Measurements from ENCODE around the gene SYP.
"Not testable (repeated sequence)": the region's sequence is repeated elsewhere in the genome, so short reads cannot be mapped to it uniquely, and the experiment has no call there.

The SYP gene

DNA sequence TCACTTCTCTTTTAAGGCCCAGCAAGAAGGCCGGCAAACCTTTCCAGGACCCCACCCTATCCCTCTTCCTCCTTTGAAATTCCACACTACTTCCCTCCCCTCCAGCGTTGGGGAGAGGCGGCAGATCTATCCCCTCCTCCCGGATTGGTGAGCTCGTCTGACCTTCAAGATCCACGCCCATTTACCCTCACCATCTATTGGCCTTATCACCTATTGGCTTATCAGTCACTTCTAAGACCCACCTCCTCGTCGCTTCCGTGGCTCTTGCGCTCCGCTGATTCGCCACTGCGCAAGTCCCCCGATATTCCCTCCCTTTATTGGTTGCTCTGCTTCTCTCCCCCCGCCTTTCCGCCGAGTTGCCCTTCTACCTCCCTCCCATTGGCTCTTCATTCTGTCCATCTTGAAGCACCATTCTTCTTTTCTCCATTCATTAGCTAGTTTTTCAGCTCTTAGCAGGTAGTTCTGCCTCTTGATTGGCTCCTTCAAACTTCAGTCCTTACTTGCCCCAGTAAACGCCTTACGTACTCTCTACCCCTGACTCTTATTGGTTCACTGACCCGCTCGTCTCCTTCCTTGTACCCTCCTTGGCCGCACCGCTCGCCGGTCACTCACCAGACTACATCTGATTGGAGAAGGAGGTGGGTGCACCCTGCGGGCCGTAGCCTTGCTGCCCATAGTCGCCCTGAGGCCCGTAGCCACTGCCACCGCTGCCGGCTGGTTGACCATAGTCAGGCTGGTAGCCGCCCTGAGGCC lies 9.0 kb downstream of the SYP start:
- peak in 2 of 4 experiments; percentile 56 to 69 for DNase-seq (ENCODE audit: low read depth in 4 of 4, low spot score in 1 of 4)

- DNase-seq (ENCODE audit: low read depth in 4 of 4, low spot score in 1 of 4): no peak
These were observed 10.4 kb downstream of the SYP start for GRCh38 chrX:49189606-49190005.

DNA sequence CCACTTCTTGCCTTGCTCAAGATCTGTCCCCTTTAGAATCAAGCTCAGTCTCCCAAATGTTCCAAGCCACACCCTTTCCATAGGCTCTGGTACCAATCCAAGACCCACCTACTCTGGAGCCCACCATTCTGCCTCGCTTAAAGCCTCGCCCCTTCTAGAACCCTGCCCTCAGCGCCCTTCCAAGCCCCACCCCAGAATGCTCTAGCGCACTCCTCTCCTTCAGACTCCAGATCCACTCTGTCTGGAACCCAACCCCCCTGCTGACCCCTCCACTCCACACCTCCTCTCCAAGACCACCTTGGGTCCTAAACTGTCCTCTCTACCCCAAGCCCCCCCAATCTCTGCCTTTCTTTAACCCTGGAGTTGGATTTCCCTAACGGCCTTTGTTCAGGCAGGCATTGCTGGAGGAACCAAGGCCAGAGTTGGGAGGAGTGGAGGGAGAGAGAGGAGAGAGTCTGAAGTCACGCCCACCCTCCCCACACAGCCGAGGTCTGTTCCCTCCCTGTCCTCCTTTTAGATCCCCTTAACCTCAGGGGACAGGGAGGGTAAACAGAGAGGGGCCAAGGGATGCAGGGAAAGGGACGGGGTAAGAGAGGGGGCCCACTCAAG lies 11.4 kb downstream of the SYP start:
- DNase-seq (ENCODE audit: low read depth in 4 of 4, low spot score in 1 of 4): no peak

GRCh38 chrX:49187526-49187925 lies 12.5 kb downstream of the SYP start:
- DNase-seq (ENCODE audit: low read depth in 4 of 4, low spot score in 1 of 4): no peak

DNA sequence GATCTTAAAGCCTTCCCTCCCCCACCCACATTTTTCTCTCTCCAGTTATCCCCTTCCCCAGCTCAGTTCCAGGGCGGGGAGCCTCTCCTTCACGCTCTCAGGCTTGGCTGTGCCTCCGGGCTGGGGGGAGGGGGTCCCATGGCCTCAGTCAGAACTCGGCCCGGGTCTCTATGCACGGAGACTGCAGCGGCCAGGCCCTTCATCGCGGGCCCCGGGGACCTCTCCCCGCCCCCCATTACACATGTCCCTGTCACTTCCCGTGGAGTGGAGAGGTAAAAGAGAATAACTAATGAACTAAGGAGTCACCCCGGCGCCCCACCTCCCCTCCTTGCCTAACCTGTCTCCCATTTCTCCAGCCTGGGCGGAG lies 13.0 kb downstream of the SYP start:
- no peak for DNase-seq (ENCODE audit: low read depth in 4 of 4, low spot score in 1 of 4)

GRCh38 chrX:49186125-49187027 lies 13.6 kb downstream of the SYP start, which contains the start of gene PRICKLE3:
Gene PRICKLE3 (minus strand): TSS chrX:49186373. CDS start chrX:49186297, 76 bp downstream.
- DNase-seq (ENCODE audit: low read depth in 4 of 4, low spot score in 1 of 4): peak in 2 of 4 experiments; percentile 53 to 75

GRCh38 chrX:49184294-49185281 lies 15.4 kb downstream of the SYP start:
- DNase-seq (ENCODE audit: low read depth in 4 of 4, low spot score in 1 of 4): no peak

DNA sequence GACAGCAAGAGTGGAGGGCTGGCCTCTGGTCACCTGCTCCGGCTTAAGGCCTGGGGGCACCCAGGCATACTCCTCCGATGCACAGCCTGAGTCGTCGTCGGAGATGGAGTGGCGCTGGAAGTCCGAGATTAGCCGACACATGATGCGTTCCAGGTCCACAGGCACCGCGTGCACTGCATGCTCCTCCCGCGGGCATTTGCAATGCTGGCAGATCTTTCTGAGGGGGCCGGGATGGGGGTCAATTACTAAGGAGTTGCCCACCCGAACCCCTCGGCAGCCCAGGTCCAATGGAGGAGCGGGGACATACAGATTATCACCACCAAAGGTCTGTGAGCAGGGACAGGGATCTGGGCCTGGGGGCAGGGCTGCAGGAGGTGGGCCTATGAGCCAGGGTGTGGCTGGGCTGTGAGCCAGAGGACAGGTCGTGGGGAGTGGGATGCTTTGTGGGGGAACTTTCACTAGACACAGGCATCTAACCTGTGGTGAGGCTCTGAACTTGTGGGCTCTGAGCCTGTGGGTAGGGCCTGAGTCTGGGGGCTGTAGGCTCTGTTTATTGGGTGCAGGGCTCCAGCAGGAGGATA lies 16.2 kb downstream of the SYP start:
- no peak for DNase-seq (ENCODE audit: low read depth in 4 of 4, low spot score in 1 of 4)

DNA sequence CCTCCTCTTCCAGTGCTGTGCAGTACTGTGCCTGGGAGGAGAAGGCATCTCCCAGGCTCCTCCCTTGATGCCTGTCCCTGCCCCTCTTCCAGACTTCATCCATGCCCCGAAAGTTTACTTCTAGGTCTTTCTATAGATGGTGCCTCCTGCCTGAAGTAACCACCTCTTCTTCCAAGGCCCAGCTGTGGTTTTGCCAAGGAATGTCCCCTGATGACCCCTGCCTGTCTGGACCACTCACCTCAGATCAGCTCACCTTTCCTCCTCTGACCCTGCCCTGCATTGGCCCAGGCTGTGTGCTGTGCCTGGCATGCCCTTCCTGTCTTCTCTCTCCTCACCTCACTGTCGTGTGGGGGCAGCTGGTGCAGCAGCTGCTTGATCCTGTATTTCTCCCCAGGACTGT lies 20.6 kb downstream of the SYP start:
- no peak for DNase-seq (ENCODE audit: low read depth in 4 of 4, low spot score in 1 of 4)

DNA sequence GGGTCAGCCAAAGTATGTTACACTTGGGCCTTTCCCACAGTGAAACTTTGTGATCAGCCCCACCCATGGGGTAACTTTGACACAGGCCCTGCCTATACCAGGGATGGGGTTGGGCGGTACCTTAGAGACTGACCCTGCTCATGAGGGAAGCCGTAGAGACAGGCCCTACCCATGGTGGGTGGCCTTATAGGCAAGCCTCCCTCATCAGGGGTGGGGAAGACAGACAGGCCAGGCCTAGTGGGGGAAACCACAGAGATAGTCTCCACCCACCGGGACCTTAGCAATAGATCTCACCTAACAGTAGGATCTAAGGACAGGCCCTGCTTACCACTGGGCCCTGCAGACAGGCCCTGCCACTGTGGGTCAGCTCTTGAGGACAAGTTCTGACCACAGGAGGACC lies 21.5 kb downstream of the SYP start:
- DNase-seq (ENCODE audit: low read depth in 4 of 4, low spot score in 1 of 4): no peak

DNA sequence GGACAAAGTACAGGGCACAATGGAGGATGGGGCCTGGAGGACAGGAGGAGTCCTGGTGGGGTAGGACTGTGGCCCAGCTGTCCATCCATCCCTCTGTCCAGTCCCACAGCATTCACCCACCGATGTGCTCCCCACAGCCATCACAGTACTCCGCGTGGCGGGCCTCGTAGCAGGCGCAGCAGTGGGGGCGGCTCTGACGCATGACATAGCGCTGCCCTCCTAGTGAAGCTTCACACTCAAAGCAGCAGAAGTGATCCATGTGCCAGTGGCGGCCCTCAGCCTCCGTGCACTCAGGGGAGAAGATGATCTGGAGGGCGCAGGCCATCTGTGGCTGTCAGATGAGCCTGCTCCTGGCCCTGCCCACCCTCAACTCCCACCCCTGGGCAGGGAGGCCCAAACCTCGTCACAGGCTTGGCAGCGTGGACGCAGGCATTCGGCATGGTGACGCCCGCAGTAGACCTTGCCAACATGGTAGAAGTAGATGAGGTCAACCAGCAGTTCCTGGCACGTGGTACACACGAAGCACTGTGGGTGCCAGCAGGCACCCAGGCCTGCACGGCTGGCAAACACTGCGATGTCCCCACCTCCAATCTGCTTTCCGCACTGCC lies 22.0 kb downstream of the SYP start:
- DNase-seq (ENCODE audit: low read depth in 4 of 4, low spot score in 1 of 4): no peak

GRCh38 chrX:49177338-49177833 lies 22.6 kb downstream of the SYP start:
- no peak for DNase-seq (ENCODE audit: low read depth in 4 of 4, low spot score in 1 of 4)

DNA sequence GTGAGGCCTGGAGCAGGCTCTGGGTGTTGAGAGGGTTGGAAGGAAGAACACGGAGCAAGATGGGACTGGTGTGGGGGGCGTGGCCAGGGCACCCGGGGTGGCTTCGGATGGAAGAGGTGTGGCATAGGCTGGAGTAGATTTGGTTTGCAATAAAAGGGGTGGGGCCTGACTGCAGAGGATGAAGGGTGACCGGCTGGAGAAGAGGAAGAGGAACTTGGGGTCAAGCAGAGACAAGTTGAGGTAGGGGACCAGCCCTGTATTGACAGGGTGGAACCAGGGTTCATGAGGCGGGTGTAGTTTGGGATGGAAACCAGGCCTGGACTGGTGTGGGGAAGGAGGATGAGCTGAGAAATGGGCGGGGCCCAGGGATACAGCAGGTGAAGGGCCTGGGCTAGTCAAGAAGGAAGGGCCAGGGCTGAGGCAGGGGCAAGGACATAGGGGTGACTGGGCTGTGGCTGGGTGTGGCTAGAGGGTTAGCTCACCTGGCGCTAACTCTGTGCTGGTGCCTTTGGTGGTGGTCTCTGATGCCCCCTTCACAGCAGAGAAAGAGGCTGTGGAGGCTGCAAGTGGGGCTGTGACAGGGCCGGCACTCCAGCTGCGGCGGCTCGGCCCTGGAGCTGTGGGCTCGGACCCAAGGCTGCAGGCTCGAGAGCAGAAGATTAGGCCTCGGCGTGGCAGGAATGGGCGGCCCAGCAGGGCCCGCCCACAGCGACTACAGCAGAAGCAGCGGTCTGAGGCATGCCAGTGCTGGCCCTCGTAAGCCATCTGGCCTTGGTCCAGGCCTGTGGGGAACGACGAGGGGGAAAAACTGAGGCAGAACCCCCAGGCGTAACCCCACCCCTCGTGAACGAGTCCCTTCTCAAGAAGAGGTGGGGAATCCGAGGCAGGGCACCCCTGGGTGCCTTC lies 23.3 kb downstream of the SYP start:
- DNase-seq (ENCODE audit: low read depth in 4 of 4, low spot score in 1 of 4): no peak

DNA sequence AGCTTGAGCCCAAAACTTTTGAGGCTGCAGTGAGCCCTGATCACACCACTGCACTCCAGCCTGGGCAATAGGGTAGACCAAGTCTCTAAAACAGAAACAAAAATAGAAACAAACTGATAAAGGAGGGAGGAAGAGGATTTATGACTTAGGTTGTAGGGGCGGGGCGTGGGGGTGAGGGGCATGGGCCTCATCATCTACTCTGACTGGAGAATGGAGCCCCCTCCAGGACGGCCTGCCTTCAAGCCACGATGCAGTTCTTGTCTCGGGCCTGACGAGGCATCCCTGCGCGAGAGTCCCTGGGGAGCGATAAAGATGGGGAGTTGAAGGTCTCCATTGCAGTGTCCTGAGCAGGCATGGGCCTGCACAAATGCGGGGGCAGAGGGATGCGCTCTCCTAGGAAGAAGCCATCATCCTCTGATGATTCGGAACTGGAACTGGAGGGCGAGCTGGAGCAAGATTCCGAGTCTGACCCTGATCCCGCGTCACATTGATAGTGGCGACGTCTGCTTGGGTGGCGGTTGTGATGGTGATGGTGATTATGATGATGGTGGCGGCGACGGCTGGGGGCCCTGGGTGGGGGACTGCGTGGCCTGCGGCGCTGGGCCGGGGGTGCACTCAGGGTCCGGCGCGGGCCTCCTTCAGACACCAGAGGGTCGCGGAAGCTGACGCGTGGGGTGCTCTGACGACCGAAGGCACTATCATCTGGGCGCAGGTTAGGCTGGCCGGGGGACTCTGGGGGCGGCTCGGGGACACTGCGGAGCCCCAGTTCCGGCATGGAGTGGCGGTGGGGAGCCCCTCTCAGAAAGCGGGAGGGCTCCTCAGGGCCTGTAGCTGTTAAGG lies 24.3 kb downstream of the SYP start:
- DNase-seq (ENCODE audit: low read depth in 4 of 4, low spot score in 1 of 4): no peak

- no peak for DNase-seq (ENCODE audit: low read depth in 4 of 4, low spot score in 1 of 4)
These were observed 25.3 kb downstream of the SYP start for GRCh38 chrX:49174723-49175122.

DNA sequence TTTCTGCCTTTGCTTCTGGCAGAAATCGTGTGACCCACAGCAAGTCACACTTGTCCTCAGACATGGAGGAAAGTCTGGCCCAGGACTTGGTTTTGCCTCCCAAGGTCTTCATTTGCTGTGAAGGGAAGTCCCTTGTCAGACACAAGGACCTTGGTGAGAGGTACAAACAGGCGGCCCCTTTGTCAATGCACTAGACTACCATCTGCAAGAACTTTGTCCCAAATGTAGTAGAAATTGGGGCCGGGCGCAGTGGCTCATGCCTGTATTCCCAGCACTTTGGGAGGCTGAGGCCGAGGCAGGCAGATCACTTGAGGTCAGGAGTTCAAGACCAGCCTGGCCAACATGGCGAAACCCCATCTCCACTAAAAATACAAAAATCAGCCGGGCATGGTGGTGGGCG lies 26.4 kb downstream of the SYP start:
- DNase-seq (ENCODE audit: low read depth in 4 of 4, low spot score in 1 of 4): not testable (repeated sequence)

DNA sequence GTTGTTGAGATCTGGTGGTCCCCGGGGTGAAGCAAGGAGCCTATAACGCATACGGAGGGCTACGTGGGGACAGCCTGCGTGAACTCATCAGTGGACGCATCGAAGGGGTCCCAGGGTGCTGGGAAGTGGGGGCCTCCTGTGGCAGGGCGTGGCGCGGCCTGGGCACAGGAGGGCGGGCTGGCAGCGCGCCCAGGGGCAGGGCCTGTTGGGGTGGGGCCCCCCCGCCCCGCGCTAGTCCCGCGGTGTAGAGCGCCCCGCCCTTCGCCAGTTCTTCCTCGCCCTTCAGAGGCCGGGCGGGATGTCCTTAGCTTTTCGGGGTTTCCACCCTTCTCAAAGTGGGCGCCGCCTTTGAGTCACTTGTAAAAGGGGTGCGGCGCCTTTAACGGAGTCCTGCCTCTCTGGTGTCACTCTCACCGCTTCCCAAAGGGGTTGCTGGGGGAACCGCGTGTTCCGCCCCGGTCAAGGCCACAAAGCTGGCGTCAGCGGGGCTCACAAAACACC lies 27.7 kb downstream of the SYP start:
- DNase-seq (ENCODE audit: low read depth in 4 of 4, low spot score in 1 of 4): peak in 2 of 4 experiments; percentile 61 to 67

All from stimulated activated CD4-positive, alpha-beta T cell treated with anti-CD3 and anti-CD28 coated beads, Interleukin-1b, Interleukin-23, amount 100 ng/mL, for 24 hours (primary cell).